Fibroblast of lung (primary cell): ENCODE results near the gene RNF113B. TPM values are rescaled to one million over a fixed set of nuclear protein-coding genes. Genes with fewer than 3 reads are reported as not detected.

ENCODE experiments used
- DNase-seq, 2 donors: peaks; one replicate each; pipeline versions ENCODE4 v3.0.0 to v3.0.0-alpha.2; 2010; ENCODE audit warnings: low read depth in 2 of 2
- H2AFZ ChIP-seq: 2 replicates; pipeline ENCODE4 v1.5.1; 2012; ENCODE audit warnings: low read length, control low read depth, inconsistent platforms
- H3K27ac ChIP-seq: 2 replicates; pipeline ENCODE4 v1.5.1; 2011; ENCODE audit warnings: low read length, control low read depth; ENCODE audit not compliant: insufficient read depth
- H3K27me3 ChIP-seq: 2 replicates; pipeline ENCODE4 v1.5.1; 2011; ENCODE audit warnings: mild to moderate bottlenecking, low read length; ENCODE audit not compliant: control insufficient read depth, insufficient read depth
- H3K36me3 ChIP-seq: 2 replicates; pipeline ENCODE4 v1.5.1; 2011; ENCODE audit warnings: low read length; ENCODE audit not compliant: control insufficient read depth, insufficient read depth
- H3K4me1 ChIP-seq: 2 replicates; pipeline ENCODE4 v1.5.1; 2011; ENCODE audit warnings: low read length; ENCODE audit not compliant: control insufficient read depth, insufficient read depth; ENCODE audit errors: extremely low read depth
- H3K4me2 ChIP-seq: 2 replicates; pipeline ENCODE4 v1.5.1; 2011; ENCODE audit warnings: low read length, control low read depth; ENCODE audit not compliant: insufficient read depth; ENCODE audit errors: extremely low read depth
- H3K4me3 ChIP-seq, 4 experiments: fragments of 200-600 bp in 1 of 4; sonication (generic) in 1 of 4; replicated peaks in 1 of 4; 2 replicates each; pipeline ENCODE4 v1.5.1; 2011 to 2016; ENCODE audit warnings: low read length in 4 of 4, low read depth in 3 of 4, mild to moderate bottlenecking in 3 of 4, control low read depth in 2 of 4, inconsistent platforms in 1 of 4, mixed read lengths in 1 of 4; ENCODE audit not compliant: insufficient read depth in 1 of 4; ENCODE audit errors: control extremely low read depth in 1 of 4
- H3K79me2 ChIP-seq: 2 replicates; pipeline ENCODE4 v1.5.1; 2012; ENCODE audit warnings: mild to moderate bottlenecking, low read length, inconsistent platforms; ENCODE audit not compliant: control insufficient read depth, insufficient read depth
- H3K9ac ChIP-seq: 2 replicates; pipeline ENCODE4 v1.5.1; 2011; ENCODE audit warnings: mild to moderate bottlenecking, low read length, control low read depth; ENCODE audit not compliant: insufficient read depth
- H3K9me3 ChIP-seq: 2 replicates; pipeline ENCODE4 v1.5.1; 2012; ENCODE audit warnings: low read depth, low read length; ENCODE audit not compliant: control insufficient read depth, insufficient read depth
- H4K20me1 ChIP-seq: 2 replicates; pipeline ENCODE4 v1.5.1; 2011; ENCODE audit warnings: low read length; ENCODE audit not compliant: control insufficient read depth, insufficient read depth; ENCODE audit errors: extremely low read depth
- EZH2 ChIP-seq: IDR thresholded peaks from 2 replicates; pipeline ENCODE4 v1.5.1; 2012; ENCODE audit warnings: low read length, control low read depth, mild to moderate bottlenecking; ENCODE audit errors: missing control alignments
- polyA plus RNA-seq, 2 donors: library from polyadenylated mRNA; depleted of rRNA in 1 of 2; stranded (reverse) in 1 of 2; unstranded in 1 of 2; fragments of >200 nt; gene quantifications; 2 replicates each; pipeline ENCODE4 v1.2.1, GENCODE V29; 2011 to 2012; ENCODE audit warnings: missing spikeins in 1 of 2
- total RNA-seq: library from RNA; depleted of rRNA; stranded (reverse); fragments of >200 nt; gene quantifications from 2 replicates; pipeline ENCODE4 v1.2.1, GENCODE V29; 2014
- TF ChIP-seq, protein P1 (sequence below), 2 donors: IDR thresholded peaks in 1 of 2; conservative IDR thresholded peaks in 1 of 2; 1 replicate in 1 of 2; 2 replicates in 1 of 2; pipeline ENCODE4 v1.5.1; 2011 to 2012; ENCODE audit warnings: low read length in 2 of 2, control low read depth in 1 of 2, inconsistent platforms in 1 of 2, low read depth in 1 of 2, mild to moderate bottlenecking in 1 of 2

Gene RNF113B
- total and polyA plus RNA-seq, 2 donors (not counting 1 experiment from before 2014, with no cell fraction given): not detected

DNA sequence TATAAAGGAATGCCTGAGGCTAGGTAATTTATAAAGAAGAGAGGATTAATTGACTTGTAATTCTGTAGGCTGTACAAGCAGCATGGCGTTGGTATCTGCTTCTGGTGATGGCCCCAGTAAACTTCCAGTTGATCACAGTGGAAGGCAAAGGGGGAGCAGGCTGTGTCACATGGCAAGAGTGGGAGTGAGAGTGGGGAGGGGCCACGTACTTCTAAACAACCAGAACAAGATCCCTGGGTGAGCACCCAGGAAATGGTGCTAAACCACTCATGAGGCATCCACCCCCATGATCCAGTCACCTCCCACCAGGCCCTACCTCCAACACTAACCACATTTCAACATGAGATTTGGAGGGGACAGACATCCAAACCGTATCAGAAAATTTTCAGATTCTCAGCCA, 3.0 kb upstream of the RNF113B start:
- TF ChIP-seq, protein P1, sequence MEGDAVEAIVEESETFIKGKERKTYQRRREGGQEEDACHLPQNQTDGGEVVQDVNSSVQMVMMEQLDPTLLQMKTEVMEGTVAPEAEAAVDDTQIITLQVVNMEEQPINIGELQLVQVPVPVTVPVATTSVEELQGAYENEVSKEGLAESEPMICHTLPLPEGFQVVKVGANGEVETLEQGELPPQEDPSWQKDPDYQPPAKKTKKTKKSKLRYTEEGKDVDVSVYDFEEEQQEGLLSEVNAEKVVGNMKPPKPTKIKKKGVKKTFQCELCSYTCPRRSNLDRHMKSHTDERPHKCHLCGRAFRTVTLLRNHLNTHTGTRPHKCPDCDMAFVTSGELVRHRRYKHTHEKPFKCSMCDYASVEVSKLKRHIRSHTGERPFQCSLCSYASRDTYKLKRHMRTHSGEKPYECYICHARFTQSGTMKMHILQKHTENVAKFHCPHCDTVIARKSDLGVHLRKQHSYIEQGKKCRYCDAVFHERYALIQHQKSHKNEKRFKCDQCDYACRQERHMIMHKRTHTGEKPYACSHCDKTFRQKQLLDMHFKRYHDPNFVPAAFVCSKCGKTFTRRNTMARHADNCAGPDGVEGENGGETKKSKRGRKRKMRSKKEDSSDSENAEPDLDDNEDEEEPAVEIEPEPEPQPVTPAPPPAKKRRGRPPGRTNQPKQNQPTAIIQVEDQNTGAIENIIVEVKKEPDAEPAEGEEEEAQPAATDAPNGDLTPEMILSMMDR (conservative IDR thresholded peaks at IDR 0.05 in 1 of 2, IDR thresholded peaks at IDR 0.05 in 1 of 2; ENCODE audit: low read depth in 1 of 2, low read length in 2 of 2): no peak
- no peak for TF ChIP-seq EZH2
- Histone ChIP-seq H3K9me3 (no peaks in the 10 kb centered on the region), H3K79me2 (peaks cover 78% of the 10 kb centered on the region)

DNA sequence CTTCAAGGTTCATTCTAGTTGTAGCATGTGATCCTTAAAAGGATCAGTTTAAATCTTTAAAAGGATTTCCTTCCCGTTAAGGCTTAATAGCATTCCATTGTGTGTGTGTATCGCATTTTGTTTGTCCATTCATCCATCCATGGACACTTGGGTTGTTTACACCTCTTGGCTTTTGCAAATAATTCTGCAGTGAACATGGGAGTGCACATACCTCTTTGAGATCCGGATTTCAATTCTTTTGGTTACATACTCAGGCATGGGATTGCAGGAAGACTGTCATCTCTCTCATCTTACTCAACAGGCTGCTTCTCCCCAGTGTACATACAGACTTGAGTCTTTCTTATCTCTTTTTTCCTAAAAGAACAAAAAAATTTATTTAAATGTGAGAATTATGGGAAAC, 1.2 kb downstream of the RNF113B start:
- Histone ChIP-seq H3K4me2 (no peak overlapping the region), H3K36me3 (no peaks in the 10 kb centered on the region), H3K27ac (peak overlapping the region; percentile 16), H3K27me3 (no peaks in the 10 kb centered on the region), H3K4me1 (peaks cover 29% of the 10 kb centered on the region), H3K79me2 (peaks cover 65% of the 10 kb centered on the region), H3K9ac (no peak overlapping the region), H3K9me3 (no peaks in the 10 kb centered on the region), H3K4me3 (no peak overlapping the region), H2AFZ (no peak overlapping the region), H4K20me1 (no peaks in the 10 kb centered on the region)
- peak; percentile 15 to 34 for DNase-seq
- TF ChIP-seq, protein P1 (conservative IDR thresholded peaks at IDR 0.05 in 1 of 2, IDR thresholded peaks at IDR 0.05 in 1 of 2; ENCODE audit: low read depth in 1 of 2, low read length in 2 of 2): no peak
- TF ChIP-seq EZH2: no peak

More for the DNA sequence above, 3.0 kb upstream of the RNF113B start:
- Histone ChIP-seq H3K4me3 (no peak overlapping the region), H3K36me3 (no peaks in the 10 kb centered on the region), H3K4me1 (peaks cover 6% of the 10 kb centered on the region), H2AFZ (no peak overlapping the region), H3K27me3 (no peaks in the 10 kb centered on the region), H3K9ac (no peak overlapping the region), H3K27ac (no peak overlapping the region), H4K20me1 (no peaks in the 10 kb centered on the region), H3K4me2 (no peak overlapping the region)
- DNase-seq: peak in 1 of 2 donors; percentile 34

DNA sequence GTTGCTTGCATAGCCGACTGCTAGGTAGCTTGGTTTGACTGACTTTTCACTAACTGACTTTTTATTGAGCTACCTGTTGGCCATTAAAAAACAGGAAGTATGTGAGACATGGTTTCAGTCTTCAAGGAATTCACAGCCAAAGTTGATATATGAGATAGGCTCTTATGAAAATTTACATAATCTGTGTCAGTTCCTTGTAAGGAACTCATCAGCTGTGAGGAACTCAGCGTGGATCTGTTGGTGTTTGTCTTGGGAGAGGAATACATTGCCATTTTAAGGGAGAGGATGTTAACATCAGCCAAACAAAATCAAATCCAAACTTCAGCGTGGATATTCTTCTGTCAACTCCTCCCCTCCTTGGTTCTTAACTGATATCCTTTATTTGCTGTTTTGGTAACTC, 2.0 kb downstream of the RNF113B start:
- Histone ChIP-seq H3K27ac (peak overlapping the region; percentile 79), H3K4me2 (peak overlapping the region; percentile 71), H3K9me3 (no peaks in the 10 kb centered on the region), H2AFZ (no peak overlapping the region), H3K9ac (no peak overlapping the region), H3K27me3 (no peaks in the 10 kb centered on the region), H4K20me1 (no peaks in the 10 kb centered on the region), H3K79me2 (peaks cover 64% of the 10 kb centered on the region), H3K4me1 (peaks cover 29% of the 10 kb centered on the region), H3K36me3 (no peaks in the 10 kb centered on the region), H3K4me3 (no peak overlapping the region)
- peak in 1 of 2 donors; percentile 70 for DNase-seq
- TF ChIP-seq, protein P1 (conservative IDR thresholded peaks at IDR 0.05 in 1 of 2, IDR thresholded peaks at IDR 0.05 in 1 of 2; ENCODE audit: low read depth in 1 of 2, low read length in 2 of 2): no peak
- no peak for TF ChIP-seq EZH2
